Measurements from ENCODE around the gene UNK. TPM values are rescaled to one million over a fixed set of nuclear protein-coding genes. Genes with fewer than 3 reads are reported as not detected.

Gene UNK
- total and polyA plus RNA-seq, 7 experiments from 2014 or later: 21.5 to 49.8 (median 39.7) TPM

DNA sequence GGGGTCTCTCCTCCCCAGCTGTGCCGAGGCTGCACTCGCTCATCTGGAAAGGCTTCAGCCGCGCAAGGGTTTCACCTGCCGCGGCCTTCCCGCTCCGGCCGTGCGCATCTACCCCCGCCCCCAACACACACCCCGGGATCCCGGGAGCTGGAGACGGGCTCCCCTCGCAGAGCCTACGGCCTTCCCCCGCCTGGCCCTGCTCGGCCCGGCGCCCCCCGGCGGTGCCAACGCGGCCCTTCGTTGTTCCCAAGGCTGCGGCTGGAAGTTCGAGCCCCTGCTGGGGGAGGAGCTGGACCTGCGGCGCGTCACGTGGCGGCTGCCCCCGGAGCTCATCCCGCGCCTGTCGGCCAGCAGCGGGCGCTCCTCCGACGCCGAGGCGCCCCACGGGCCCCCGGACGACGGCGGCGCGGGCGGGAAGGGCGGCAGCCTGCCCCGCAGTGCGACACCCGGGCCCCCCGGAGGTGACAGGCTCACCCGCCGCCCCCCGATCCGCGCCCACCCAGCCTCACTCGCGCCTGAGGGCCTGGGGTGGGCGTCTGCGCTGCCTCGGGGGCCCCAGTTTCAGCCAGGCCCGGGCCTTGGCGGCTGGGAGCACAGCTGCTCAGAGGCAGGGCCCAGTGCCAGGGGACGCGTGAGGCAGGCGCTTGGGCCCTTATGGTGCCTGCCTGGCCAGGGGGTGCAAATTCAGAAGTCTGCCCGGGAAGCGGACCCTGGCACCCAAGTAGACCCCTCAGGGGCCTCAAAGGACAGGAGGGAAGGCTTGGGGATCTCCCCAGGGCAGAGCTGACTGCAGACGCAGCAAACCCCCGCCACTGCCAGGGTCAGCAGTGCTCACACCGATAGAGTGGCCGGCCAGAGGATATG is 30.9 kb upstream of the UNK start:
- peak; percentile 57 to 82 (median 72) for DNase-seq
- Histone ChIP-seq H3K27me3 (ENCODE audit: control insufficient read depth in 2 of 2, insufficient read depth in 2 of 2, low read length in 2 of 2) (no peaks in the 10 kb centered on the region), H3K9me3 (ENCODE audit: control insufficient read depth in 2 of 3, low read length in 3 of 3) (no peaks in the 10 kb centered on the region), H3K27ac (ENCODE audit: low read depth, low read length) (peak overlapping the region; percentile 67), H3K4me1 (ENCODE audit: control insufficient read depth in 2 of 2, insufficient read depth in 2 of 2, low read length in 2 of 2) (peaks cover 5 to 17% of the 10 kb centered on the region in 2 donors), H3K4me3 (ENCODE audit: low read length) (peak overlapping the region; percentile 61), H3K36me3 (ENCODE audit: control insufficient read depth in 2 of 3, insufficient read depth in 3 of 3, low read length in 3 of 3) (peaks cover 0 to 13% (median under 1%) of the 10 kb centered on the region in 3 experiments)
- intact Hi-C loops (cut with micrococcal nuclease): loop anchor here (1.0 to 2.0 kb wide), 6 partner anchors 12 to 251 kb away; partner anchors contain the start of genes GALK1 (in 1 of the 2), TRIM65 (in 1 of the 2) and UNK (in 1 of the 2)
- Mint-ChIP-seq H3K4me3 (peak overlapping the region; percentile 39 to 89 (median 59)), H3K27ac (peak overlapping the region in 1 of 9 donors; percentile 46), H3K36me3 (no peaks in the 10 kb centered on the region), H3K27me3 (peaks cover 0 to 4% (median 0%) of the 10 kb centered on the region in 5 donors), H3K9me3 (no peaks in the 10 kb centered on the region), H3K4me1 (peaks cover 6 to 18% (median 12%) of the 10 kb centered on the region in 7 donors)
- CTCF ChIA-PET: interaction anchor here (0.6 to 2.8 kb wide), 41 partner anchors 9 to 552 kb away, joined by 3 to 21 read pairs (median 5); partner anchors contain the start of genes GALK1, RECQL5, SAP30BP and SLC25A19
- peak; percentile 86 for ATAC-seq
- POLR2A ChIA-PET: interaction anchor here (0.5 to 2.5 kb wide), 26 partner anchors 9 to 631 kb away, joined by 3 to 62 read pairs (median 4); partner anchors contain the start of genes GALK1, MYO15B, RECQL5 and SAP30BP

DNA sequence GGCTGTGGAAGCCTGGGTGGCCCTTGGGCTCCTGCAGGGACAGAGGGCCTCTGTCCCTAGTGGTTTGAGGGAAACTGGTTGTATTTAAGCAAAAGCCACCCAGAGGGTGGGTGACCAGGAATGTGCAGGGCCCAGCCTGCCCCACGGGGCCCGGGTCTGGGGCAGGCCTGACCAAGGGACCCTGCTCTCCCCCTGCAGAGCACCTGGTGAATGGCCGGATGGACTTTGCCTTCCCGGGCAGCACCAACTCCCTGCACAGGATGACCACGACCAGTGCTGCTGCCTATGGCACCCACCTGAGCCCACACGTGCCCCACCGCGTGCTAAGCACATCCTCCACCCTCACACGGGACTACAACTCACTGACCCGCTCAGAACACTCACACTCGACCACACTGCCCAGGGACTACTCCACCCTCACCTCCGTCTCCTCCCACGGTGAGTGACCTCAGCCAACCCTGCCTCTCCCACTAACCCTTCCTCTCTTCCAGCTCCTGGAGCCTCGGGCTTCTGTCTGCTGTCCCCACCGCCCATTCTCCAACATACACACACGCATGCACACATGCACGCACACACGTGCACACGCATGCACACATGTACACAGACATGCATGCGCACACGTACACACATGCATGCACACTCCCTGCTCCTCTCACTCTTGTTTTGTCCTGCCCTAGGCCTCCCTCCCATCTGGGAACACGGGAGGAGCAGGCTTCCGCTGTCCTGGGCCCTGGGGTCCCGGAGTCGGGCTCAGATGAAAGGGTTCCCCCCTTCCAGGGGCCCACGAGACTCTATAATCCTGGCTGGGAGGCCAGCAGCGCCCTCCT is 30.0 kb upstream of the UNK start:
- H3K36me3 ChIP-seq (ENCODE audit: control insufficient read depth in 2 of 3, insufficient read depth in 3 of 3, low read length in 3 of 3): peaks cover 0 to 14% (median 3%) of the 10 kb centered on the region in 3 experiments
- no peaks in the 10 kb centered on the region for H3K36me3 Mint-ChIP-seq
- peaks cover 5 to 14% of the 10 kb centered on the region in 2 donors for H3K4me1 ChIP-seq (ENCODE audit: control insufficient read depth in 2 of 2, insufficient read depth in 2 of 2, low read length in 2 of 2)
- no peak for ATAC-seq
- no peaks in the 10 kb centered on the region for H3K9me3 ChIP-seq (ENCODE audit: control insufficient read depth in 2 of 3, low read length in 3 of 3)
- POLR2A ChIA-PET: interaction anchor here (0.7 to 2.5 kb wide), 13 partner anchors 8 to 94 kb away, joined by 3 to 62 read pairs (median 6); partner anchors contain the start of genes GALK1, RECQL5, SAP30BP and UNK
- no peaks in the 10 kb centered on the region for H3K27me3 ChIP-seq (ENCODE audit: control insufficient read depth in 2 of 2, insufficient read depth in 2 of 2, low read length in 2 of 2)
- H3K4me3 Mint-ChIP-seq: peak overlapping the region; percentile 49 to 89 (median 64)
- H3K27ac ChIP-seq (ENCODE audit: low read depth, low read length): peak overlapping the region; percentile 67
- intact Hi-C loops (cut with micrococcal nuclease): loop anchor here in 1 of 2 donors (1.0 kb wide), 1 partner anchor 73 kb away; no protein-coding TSS in a partner anchor
- H3K27ac Mint-ChIP-seq: peak overlapping the region; percentile 43 to 86 (median 80)
- H3K27me3 Mint-ChIP-seq: peaks cover 0 to 4% (median 0%) of the 10 kb centered on the region in 5 donors
- peaks cover 6 to 17% (median 12%) of the 10 kb centered on the region in 7 donors for H3K4me1 Mint-ChIP-seq
- no peak overlapping the region for H3K4me3 ChIP-seq (ENCODE audit: low read length)
- H3K9me3 Mint-ChIP-seq: no peaks in the 10 kb centered on the region
- DNase-seq: no peak
- CTCF ChIA-PET: interaction anchor here (0.9 to 2.8 kb wide), 11 partner anchors 9 to 121 kb away, joined by 4 to 21 read pairs (median 9); partner anchors contain the start of genes GALK1, RECQL5, SAP30BP and SMIM5

DNA sequence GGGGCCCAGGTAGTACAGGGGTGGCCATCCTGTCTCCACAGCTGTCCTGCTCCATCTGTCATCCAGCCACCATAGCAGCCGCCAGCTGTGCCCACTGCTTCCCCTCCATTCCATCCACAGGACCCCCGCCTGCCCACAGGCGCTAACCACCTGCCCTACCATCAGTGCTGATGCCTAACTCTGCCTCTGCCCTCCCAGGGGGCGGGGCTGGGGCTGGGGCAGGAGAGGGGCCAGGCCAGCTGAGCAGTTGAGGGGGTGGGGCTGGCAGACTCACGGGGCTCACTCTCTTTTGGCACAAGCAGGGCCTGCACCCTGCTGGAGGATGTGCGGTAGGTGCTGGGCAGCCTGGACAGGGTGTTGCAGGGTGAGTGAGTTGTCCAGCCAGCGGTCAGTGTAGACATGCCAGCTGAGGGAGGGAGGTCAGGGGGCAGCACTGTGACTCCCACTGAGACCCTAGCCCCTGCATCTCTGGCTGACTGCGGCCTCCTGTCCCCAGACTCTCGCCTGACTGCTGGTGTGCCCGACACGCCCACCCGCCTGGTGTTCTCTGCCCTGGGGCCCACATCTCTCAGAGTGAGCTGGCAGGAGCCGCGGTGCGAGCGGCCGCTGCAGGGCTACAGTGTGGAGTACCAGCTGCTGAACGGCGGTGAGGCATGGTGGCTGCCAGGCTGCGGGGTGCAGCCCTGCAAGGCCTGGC is 29.3 kb upstream of the UNK start:
- Histone ChIP-seq H3K27me3 (ENCODE audit: control insufficient read depth in 2 of 2, insufficient read depth in 2 of 2, low read length in 2 of 2) (no peaks in the 10 kb centered on the region), H3K36me3 (ENCODE audit: control insufficient read depth in 2 of 3, insufficient read depth in 3 of 3, low read length in 3 of 3) (peaks cover 0 to 16% (median 3%) of the 10 kb centered on the region in 3 experiments), H3K27ac (ENCODE audit: low read depth, low read length) (no peak overlapping the region), H3K9me3 (ENCODE audit: control insufficient read depth in 2 of 3, low read length in 3 of 3) (no peaks in the 10 kb centered on the region), H3K4me1 (ENCODE audit: control insufficient read depth in 2 of 2, insufficient read depth in 2 of 2, low read length in 2 of 2) (peaks cover 5 to 12% of the 10 kb centered on the region in 2 donors), H3K4me3 (ENCODE audit: low read length) (no peak overlapping the region)
- ChIA-PET POLR2A (interaction anchor here (0.7 to 1.6 kb wide), 4 partner anchors 9 to 67 kb away, joined by 4 to 5 read pairs (median 4); partner anchors contain the start of gene GALK1), CTCF (interaction anchor here (0.6 to 2.8 kb wide), 3 partner anchors 8 to 190 kb away, joined by 3 to 21 read pairs (median 3); no protein-coding TSS in a partner anchor)
- no peaks in the 10 kb centered on the region for H3K9me3 Mint-ChIP-seq
- ATAC-seq (no peak), DNase-seq (no peak)
- intact Hi-C loops (cut with micrococcal nuclease): no loop called here
- peak overlapping the region in 4 of 9 donors; percentile 41 to 84 (median 70) for H3K27ac Mint-ChIP-seq
- H3K4me3 Mint-ChIP-seq: peak overlapping the region in 3 of 10 donors; percentile 49 to 89 (median 79)
- peaks cover 5 to 13% (median 10%) of the 10 kb centered on the region in 7 donors for H3K4me1 Mint-ChIP-seq
- no peaks in the 10 kb centered on the region for H3K27me3 Mint-ChIP-seq
- H3K36me3 Mint-ChIP-seq: no peaks in the 10 kb centered on the region

DNA sequence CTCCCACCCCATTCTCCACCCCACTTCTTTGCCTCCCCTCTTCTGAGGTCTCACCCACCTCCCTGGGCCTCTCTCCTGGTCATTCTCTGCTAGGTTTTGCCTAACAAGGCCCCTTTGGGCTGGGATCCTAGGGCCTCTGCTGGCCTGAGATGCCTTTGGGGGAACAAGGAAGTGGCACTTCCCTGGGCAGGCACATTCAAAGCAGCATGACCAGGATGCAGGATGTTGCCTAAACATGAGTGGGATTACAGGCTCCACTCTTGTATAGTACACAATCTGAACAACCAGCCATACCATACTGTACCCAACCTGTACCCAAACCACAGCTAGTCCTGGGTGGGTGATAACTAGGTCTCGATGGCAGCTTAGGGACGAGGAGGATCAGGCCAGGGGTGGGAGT is 28.6 kb upstream of the UNK start:
- ChIA-PET CTCF (interaction anchor here (0.6 kb wide), 2 partner anchors 94 to 190 kb away, joined by 3 read pairs; no protein-coding TSS in a partner anchor), POLR2A (interaction anchor here (1.6 kb wide), 1 partner anchor 9 kb away, joined by 5 read pairs; the partner anchor contains the start of gene GALK1)
- H3K9me3 ChIP-seq (ENCODE audit: control insufficient read depth in 2 of 3, low read length in 3 of 3): no peaks in the 10 kb centered on the region
- no peak overlapping the region for H3K27ac Mint-ChIP-seq
- DNase-seq (no peak), ATAC-seq (no peak)
- no peaks in the 10 kb centered on the region for H3K27me3 ChIP-seq (ENCODE audit: control insufficient read depth in 2 of 2, insufficient read depth in 2 of 2, low read length in 2 of 2)
- H3K36me3 ChIP-seq (ENCODE audit: control insufficient read depth in 2 of 3, insufficient read depth in 3 of 3, low read length in 3 of 3): peaks cover 0 to 16% (median 3%) of the 10 kb centered on the region in 3 experiments
- intact Hi-C loops (cut with micrococcal nuclease): no loop called here
- peak overlapping the region in 1 of 10 donors; percentile 19 for H3K4me3 Mint-ChIP-seq
- no peak overlapping the region for H3K27ac ChIP-seq (ENCODE audit: low read depth, low read length)
- H3K27me3 Mint-ChIP-seq: no peaks in the 10 kb centered on the region
- peaks cover 5 to 12% of the 10 kb centered on the region in 2 donors for H3K4me1 ChIP-seq (ENCODE audit: control insufficient read depth in 2 of 2, insufficient read depth in 2 of 2, low read length in 2 of 2)
- no peak overlapping the region for H3K4me3 ChIP-seq (ENCODE audit: low read length)
- H3K9me3 Mint-ChIP-seq: no peaks in the 10 kb centered on the region
- H3K36me3 Mint-ChIP-seq: no peaks in the 10 kb centered on the region
- peaks cover 5 to 13% (median 10%) of the 10 kb centered on the region in 7 donors for H3K4me1 Mint-ChIP-seq

DNA sequence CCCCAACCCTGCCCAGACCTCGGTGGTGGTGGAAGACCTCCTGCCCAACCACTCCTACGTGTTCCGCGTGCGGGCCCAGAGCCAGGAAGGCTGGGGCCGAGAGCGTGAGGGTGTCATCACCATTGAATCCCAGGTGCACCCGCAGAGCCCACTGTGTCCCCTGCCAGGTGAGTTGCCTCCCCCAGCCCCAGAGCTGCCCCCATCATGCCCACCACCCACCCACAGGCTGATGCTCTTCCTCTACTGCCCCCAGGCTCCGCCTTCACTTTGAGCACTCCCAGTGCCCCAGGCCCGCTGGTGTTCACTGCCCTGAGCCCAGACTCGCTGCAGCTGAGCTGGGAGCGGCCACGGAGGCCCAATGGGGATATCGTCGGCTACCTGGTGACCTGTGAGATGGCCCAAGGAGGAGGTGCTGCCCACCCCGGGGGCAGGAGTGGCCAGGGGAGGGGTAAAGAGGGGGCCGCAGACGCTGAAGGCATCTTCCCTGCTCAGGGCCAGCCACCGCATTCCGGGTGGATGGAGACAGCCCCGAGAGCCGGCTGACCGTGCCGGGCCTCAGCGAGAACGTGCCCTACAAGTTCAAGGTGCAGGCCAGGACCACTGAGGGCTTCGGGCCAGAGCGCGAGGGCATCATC is 28.0 kb upstream of the UNK start:
- H3K4me1 ChIP-seq (ENCODE audit: control insufficient read depth in 2 of 2, insufficient read depth in 2 of 2, low read length in 2 of 2): peaks cover 5 to 12% of the 10 kb centered on the region in 2 donors
- no peak overlapping the region for H3K27ac ChIP-seq (ENCODE audit: low read depth, low read length)
- ChIA-PET CTCF (no interaction called here), POLR2A (interaction anchor here (13.2 kb wide), 1 partner anchor 20 kb away, joined by 244 read pairs; a partner anchor contains a TSS)
- Mint-ChIP-seq H3K36me3 (no peaks in the 10 kb centered on the region), H3K4me1 (peaks cover 5 to 13% (median 10%) of the 10 kb centered on the region in 7 donors), H3K9me3 (no peaks in the 10 kb centered on the region), H3K4me3 (no peak overlapping the region), H3K27me3 (no peaks in the 10 kb centered on the region), H3K27ac (no peak overlapping the region)
- intact Hi-C loops (cut with micrococcal nuclease): no loop called here
- peaks cover 0 to 16% (median 3%) of the 10 kb centered on the region in 3 experiments for H3K36me3 ChIP-seq (ENCODE audit: control insufficient read depth in 2 of 3, insufficient read depth in 3 of 3, low read length in 3 of 3)
- DNase-seq: no peak
- ATAC-seq: no peak
- H3K27me3 ChIP-seq (ENCODE audit: control insufficient read depth in 2 of 2, insufficient read depth in 2 of 2, low read length in 2 of 2): no peaks in the 10 kb centered on the region
- H3K4me3 ChIP-seq (ENCODE audit: low read length): no peak overlapping the region
- no peaks in the 10 kb centered on the region for H3K9me3 ChIP-seq (ENCODE audit: control insufficient read depth in 2 of 3, low read length in 3 of 3)
